ENCODE results near the gene TNFRSF8. TPM values are rescaled to one million over a fixed set of nuclear protein-coding genes. Genes with fewer than 3 reads are reported as not detected.

Gene TNFRSF8
- total RNA-seq, 1 donor from 2014 or later, result 0.59 TPM

DNA sequence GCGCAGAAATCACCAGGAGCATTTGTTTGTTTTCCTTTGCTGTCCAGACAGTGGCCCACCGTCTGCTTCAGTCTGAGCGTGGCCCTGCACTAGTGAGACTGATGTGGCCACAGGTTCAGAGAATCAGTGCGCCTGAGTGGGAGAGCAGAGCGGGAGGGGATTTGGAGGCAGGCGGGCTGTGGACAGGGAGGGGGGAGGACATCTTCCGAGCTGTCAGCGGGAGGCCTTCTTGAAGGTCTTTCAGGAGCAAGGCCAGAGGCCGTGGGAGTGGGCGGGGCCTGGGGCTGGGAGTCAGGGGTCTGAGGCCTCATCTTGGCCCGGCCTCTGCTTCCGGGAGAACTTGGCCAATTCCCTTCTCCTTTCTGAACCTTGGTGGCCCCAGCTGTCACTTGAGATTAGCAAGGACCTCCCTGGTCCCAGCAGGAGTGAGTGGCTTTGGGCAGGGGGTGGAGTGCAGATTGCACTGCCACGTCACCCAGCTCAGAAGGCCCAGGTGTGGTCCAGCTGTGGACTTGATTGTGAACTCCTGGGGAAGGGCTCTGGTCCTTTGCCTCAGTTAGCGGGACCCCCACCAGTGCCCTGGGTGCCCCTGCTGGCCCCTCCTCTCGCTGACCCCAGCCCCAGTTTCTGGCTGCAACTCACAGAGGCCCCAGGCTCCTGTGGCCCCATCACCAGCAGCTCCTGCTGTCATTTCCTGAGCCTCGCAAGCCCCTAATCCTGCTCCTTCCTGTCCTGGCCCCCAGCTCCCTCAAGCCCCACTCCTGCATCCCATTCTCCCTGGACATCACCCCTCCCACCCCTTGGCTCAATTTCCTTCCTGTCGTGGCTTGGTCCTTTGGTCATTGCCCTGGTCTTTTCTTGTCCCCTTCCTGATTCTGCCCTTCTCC is 112.1 kb downstream of the TNFRSF8 start:
- DNase-seq (peak; percentile 87), ATAC-seq (ENCODE audit: poor library complexity) (peak; percentile 36)
- intact Hi-C loops (cut with DNase I), result no loop called here

DNA sequence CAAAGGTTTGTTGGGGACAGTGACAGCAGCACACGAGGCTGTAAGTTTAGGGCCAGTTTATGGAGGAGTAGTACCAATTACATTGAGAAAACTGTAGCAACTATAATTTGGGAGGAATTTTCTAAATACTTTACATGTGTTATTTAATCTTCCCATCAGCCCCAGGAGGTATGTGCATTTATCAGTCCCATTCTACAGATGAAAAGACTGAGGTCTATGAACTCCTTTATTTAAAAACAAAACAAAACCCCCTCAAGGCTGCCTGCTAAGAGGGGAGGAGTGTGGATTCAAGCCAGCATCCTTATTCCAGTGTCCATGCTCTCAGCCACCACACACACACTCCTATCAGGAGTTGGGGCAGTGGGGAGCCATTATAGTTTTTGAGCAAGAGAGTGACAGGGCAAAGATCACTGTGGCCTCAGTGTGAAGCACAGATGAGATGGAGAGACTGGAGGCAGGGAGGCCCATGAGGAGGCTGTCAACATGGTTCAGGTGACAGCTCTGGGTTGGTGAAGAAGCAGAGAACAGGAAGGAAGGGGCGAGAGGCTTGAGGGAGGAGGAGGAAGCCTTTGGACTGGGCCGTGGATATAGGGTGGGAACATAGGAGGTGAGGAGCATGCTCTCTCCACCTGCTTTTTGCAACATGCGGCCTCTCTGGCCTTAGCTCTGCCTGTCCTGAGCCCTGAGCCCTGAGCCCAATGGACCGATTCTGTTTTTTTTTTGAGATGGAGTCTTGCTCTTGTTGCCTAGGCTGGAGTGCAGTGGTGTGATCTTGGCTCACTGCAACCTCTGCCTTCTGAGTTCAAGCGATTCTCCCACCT is 113.4 kb downstream of the TNFRSF8 start:
- ATAC-seq (ENCODE audit: poor library complexity) (no peak), DNase-seq (no peak)
- intact Hi-C loops (cut with DNase I), result no loop called here

DNA sequence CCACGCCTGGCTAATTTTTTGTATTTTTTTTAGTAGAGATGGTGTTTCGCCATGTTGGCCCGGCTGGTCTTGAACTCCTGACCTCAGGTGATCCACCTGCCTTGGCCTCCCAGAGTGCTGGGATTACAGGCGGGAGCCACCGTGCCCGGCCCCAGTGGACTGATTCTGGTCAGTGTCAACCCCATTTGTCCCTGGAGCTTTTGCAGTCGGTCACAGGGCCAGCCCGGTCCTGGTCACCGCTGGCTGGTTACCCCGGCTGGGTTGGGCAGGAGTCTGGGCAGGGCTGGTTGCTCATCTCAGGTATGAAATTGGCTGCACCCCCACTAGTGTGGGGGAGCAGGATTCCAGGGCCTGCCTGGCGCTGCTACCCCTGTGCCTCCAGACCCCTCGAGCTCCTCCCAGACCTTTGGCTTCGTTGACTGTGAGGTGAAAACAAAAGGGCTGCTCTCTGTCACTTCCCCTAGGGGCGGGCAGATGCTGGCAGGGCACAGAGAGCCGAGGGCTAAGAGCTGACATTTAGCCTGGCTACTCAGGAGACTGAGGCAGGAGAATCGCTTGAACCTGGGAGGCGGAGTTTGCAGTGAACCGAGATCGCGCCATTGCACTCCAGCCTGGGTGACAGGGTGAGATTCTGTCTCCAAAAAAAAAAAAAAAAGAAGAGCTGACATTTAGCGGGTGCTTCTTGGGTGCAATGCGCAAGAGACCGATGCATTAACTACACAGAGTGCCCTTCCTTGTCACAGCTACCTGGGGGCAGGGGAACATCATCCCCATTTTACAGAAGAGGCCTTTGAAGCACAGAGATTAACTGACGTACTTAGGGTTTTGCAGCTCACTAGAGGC is 114.3 kb downstream of the TNFRSF8 start:
- intact Hi-C loops (cut with DNase I), result no loop called here
- no peak for ATAC-seq (ENCODE audit: poor library complexity)
- DNase-seq, result no peak

DNA sequence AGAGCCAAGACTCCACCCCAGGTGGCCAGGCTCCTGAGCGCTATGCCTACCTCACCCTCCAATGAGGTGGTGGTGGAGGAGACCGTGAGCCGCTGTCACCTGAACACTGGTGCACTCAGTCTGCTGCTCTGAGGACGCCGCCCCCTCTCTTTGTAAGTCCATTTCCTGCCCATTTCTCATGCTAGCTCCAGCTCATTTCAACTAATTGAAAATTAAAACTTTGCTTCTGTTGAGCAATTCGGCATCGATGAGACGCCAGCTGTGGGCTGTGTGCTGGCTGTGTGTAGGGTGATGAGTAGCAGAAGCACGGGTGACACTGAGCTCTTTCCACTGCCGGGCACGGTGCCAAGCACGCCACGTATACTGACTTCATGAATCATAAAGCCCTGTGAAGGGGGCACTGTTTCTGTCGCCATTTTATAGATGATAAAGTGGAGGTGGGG is 114.9 kb downstream of the TNFRSF8 start:
- ATAC-seq (ENCODE audit: poor library complexity) (peak; percentile 30), DNase-seq (peak; percentile 88)
- intact Hi-C loops (cut with DNase I), result no loop called here

DNA sequence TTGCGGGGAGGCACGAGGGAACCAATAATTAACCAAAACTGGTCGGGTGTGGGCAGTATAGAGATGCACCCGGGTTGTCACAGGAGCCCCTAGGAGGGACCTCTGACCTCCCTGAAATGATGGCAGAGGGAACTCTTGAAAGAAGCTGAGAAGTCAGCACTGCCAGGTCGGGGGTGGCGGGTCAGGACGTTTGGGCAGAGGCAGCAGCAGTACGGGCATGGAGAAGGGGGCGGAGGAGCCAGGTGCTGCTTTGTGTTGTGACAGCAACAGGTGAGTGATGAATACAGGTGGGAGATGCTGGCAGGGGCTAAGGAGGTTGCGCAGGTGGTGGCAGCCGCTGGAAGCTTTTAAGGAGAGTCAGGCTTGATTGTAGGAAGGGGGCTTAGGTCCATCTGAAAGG is 115.4 kb downstream of the TNFRSF8 start:
- ATAC-seq (ENCODE audit: poor library complexity) (no peak), DNase-seq (no peak)
- intact Hi-C loops (cut with DNase I), result no loop called here

DNA sequence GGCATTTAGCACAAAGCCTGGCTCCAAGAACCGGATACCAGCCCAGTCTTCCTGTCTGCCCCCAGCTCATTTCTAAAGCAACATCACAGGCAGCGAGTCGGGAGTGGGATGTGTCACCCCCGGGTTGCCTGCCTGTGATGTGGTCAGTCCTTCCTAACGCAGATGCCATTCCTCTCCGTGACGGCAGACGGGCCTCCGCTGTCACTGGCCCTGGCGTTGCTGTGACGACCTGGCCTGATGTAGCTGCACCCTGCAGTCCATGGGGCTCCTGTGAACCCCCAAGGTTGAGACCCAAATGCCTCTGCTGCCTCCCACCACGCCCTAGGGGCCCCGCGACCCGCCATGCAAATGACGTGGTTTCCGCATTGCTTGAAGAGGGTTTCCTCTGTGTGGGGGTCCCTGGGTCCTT is 116.0 kb downstream of the TNFRSF8 start:
- intact Hi-C loops (cut with DNase I), result no loop called here
- DNase-seq (no peak), ATAC-seq (ENCODE audit: poor library complexity) (no peak)

DNA sequence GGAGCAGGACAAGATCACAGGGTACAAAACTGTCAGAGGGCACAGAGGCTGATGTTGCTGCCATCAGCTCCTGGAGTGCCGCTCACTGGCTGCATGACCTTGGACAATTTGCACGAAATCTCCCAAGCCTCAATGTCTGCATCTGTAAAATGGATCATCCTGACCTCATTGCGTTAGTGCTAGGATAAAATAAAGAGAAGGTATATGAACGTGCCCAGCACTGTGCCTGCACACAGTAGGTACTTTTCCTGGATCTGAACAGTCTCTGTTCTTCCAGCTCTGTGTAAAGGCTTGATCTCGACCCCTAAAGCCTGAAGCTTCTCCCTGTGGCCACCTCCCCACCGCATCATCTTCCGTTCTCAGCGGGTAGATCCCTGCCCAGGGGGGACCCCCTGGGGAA is 116.6 kb downstream of the TNFRSF8 start:
- ATAC-seq (ENCODE audit: poor library complexity) (no peak), DNase-seq (no peak)
- intact Hi-C loops (cut with DNase I), result no loop called here

DNA sequence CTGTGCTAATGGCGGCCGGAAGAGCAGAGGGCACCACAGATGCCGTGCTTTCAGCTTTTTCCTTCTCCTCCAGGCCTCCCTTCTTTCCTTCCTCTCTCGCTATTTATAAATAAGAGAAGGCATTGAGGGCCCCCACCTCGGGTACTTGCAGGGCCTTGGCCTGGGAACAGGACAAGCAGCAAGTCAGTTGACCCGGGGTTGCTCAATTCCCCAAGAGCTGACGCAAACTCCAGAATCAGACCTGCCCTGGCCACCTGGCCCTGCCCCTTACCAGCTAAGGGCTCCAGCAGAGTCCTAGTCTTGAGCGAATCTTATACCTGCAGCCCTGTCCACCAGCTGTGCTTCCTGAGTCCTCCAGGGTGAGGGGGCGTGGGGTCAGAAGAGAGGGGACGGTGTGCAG is 117.2 kb downstream of the TNFRSF8 start:
- DNase-seq (peak; percentile 83), ATAC-seq (ENCODE audit: poor library complexity) (peak; percentile 18)
- intact Hi-C loops (cut with DNase I), result no loop called here

DNA sequence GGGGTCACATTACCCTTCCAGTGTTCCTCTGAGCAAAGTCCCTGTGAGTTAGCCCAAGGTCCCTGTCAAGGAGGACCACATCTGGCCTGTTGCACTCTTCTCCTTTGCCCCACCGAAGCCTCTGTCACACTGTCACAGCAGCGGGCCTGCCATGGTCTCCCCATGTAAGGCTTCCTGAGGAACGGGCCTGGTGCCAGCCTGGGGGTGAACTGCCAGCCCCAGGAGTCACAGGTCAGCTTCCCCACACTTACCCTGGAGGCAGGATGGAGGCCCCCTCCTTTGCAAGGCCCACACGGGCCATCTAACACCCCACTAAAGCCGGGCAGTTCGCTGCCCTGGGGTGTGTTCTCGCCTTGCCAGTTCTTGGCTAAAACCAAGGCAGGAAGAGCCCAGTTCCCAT is 117.8 kb downstream of the TNFRSF8 start:
- ATAC-seq (ENCODE audit: poor library complexity), result no peak
- no peak for DNase-seq
- intact Hi-C loops (cut with DNase I), result no loop called here

DNA sequence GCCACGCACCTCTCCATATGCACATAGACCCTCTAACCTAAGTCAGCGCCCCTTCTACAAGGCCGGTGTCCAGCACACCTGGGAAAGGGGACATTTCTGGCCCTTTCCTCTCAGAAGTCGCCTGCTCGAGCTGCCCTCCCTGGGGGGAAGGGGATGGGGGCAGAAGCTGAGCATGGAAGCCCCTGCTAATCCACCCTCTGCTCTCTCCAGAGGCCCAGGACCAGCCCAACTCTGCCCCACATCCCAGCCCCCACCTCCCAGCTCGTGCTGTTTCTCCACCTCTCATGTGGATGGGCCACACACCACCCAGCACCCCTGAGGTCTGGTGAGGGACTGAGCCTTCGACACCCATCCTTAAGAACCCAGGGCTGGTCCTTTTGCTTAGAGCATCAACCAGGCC is 118.5 kb downstream of the TNFRSF8 start:
- intact Hi-C loops (cut with DNase I), result no loop called here
- no peak for DNase-seq
- ATAC-seq (ENCODE audit: poor library complexity), result no peak

DNA sequence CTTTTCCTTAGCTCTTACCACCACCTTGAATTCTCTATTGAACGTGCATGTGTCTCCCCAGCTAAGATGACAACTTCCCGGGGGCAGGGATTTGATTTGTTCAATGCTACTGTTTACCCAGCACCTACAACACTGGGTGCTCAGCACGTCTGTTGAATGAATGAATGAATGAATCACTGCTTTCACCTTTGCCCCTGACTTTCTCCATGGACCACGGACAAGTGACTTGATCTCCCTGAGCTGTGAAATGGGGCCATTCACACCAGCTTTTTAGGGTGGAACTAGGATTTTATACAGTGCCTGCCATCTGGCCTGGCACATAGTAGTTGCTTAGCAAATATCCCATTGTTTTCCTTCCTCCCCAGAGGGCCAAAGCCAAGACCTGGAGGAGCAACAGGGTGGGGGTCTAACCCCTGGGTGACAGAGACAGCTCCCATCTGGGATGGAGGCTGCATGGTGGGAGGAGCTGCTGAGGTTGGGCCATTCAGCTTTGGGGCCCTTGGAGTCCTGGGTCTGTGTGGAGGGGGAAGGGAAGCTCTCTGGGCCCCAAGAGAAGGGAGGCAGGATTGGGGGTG is 119.4 kb downstream of the TNFRSF8 start:
- DNase-seq (no peak), ATAC-seq (ENCODE audit: poor library complexity) (no peak)
- intact Hi-C loops (cut with DNase I), result no loop called here

DNA sequence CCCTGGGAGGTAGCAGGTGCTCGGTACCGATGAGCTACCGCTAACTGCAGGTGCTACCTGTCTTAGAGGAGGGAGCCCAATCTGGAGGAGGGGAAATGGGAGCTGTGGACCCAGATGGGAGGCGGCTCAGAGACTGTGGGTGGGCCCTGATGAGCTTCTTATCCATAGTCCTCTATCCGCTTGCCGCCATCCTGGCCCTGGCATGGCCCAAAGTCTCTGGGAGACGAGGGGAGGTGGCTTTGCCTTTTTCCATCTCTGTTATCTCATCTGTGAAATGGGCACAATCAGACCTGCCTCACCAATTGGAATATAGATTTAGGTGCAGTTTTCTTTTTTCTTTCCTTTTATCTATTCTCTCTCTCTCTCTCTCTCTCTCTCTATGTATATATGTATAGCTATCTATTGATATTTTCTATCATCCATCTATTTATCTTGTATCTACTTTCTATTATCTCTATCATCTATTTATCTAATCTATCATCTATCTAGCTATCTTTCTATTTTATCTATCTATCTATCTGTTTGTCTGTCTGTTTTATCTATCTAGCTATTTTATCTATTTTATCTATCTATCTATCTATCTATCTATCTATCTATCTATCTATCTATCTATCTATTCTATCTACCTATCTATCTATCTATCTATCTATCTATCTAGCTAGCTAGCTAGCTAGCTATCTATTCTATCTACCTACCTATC is 120.1 kb downstream of the TNFRSF8 start:
- no peak for DNase-seq
- ATAC-seq (ENCODE audit: poor library complexity), result no peak
- intact Hi-C loops (cut with DNase I), result no loop called here

DNA sequence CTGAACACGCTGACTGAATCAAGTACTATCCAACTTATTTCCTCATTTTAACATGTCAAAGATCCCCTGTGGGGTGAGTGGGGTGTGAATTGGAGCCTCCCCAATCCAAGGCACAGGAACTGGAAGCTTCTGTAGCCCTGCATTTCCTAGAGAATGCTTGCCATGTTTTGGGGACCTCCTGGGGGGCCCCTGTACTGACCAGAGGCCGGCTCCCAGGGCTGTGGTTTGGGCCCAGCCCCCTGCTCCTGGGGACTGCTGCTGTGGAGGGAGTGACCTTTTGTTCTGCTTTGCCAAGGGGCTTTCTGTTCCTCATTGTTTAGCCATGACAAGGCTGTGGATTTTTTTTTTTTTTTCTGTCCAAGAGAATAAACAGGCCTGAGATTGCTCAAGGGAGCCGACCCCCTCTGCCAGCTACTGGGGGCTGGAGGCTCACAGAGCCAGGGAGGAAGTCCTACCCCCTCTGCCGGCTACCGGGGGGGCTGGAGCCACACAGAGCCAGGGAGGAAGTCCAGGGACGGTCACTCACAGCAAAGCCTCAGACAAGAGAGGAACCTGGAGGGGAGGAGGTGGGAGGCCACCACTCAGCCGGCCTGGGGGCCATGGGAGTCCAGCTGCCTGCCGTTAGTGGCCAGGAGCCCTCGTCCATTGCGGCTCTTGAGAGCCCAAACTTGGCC is 121.0 kb downstream of the TNFRSF8 start:
- intact Hi-C loops (cut with DNase I), result no loop called here
- DNase-seq (peak; percentile 91), ATAC-seq (ENCODE audit: poor library complexity) (peak; percentile 86)

DNA sequence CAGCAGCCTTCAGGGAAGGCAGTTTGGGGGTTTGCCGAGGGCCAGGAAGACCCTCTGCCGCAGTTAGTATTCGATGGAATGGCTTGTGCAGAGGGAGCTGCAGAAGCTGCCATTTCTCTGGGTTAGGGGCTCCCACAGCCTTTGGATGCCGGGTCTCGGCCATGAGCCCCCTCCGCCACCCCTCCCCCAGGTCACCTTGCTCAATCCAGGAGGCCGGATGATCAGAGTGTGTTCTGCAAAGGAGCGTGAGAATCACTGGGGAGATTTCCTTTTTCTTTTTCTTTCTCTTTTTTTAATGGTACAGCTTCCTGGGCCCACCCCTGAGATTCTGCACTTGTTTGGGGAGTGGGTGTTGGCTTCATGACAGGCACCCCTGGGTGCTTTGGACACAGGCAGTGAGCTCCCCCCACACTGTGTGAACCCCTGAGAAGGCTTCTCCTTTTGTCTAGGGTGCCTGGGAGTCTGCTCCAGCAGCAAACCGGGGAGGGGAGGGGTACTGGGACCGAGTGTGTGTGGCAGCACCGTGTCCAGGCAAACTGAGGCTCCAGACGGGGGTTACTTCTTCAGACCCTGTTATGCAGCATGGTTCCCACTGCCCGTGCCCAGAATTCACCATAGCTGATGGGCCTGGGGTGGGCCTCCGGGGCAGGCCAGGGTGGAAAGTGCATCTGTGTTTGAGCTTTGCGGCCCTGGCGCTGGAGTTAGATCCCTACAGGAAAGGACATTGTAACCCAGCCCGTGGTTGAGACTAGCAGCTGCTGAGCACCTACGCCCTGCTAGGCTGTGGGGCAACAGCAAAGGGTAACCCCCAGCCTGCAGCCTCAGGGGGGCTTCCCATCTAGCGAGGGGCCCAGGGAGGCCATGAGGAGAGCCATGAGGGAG is 122.2 kb downstream of the TNFRSF8 start:
- intact Hi-C loops (cut with DNase I), result no loop called here
- ATAC-seq (ENCODE audit: poor library complexity) (peak; percentile 16), DNase-seq (no peak)

DNA sequence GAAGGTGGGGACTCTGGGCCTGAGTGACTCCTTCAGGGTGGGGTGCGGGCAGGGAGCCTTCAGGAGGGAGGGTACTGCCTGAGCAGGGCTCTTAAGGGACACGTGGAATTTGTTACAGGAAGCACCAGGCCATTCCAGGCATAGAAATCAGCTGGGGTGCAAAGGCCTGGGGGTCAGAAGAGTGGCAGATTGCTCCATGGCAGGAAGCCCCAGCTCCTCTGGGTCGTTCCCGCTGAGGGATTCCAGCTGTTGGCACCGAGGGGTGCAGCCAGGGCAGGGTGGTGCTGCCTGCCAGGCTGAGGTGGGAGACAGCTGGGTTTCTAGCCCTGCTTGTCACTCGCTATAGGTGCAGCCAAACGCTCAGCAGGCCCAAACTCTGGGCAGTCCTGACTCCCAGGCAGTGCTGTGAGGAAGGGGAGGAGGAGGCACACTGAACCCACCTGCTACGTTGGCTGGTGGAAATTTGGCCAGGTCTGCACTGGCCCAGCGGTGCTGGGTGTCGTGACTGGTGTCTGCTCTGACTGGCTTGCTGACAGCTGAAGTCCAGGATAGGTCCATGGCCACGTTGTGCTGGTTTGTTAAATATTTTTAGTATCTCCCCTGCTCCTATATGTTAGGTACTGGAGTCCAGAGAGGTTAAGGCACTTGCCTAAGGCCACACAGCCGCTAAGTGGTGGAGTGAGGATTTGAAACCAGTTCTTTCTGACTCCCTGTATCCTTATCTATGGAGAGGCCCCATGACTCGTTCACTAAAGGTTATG is 123.0 kb downstream of the TNFRSF8 start:
- peak; percentile 13 for ATAC-seq (ENCODE audit: poor library complexity)

DNA sequence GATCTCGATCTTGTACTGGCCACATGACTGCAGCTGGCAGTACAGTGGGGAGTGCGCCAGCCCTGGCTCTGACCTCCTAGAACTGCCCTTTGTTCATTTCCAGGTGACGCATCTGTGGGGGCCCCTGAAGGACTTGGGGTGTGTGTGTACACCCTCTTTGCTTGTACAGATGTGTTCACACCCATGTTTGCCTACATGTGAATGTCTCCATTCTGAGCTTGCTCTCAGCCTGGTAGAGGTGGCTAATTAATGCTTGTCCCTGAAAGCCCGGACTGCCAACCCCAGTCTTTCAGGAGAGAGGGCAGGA is 123.5 kb downstream of the TNFRSF8 start:
- intact Hi-C loops (cut with DNase I), result no loop called here
- DNase-seq (no peak), ATAC-seq (ENCODE audit: poor library complexity) (no peak)

More for the DNA sequence above, 123.0 kb downstream of the TNFRSF8 start:
- intact Hi-C loops (cut with DNase I), result no loop called here
- DNase-seq, result no peak
